GM19193 (cell line): Measurements from ENCODE around the gene ARID1B.

Experiments used
- POLR2A ChIP-seq: IDR thresholded peaks from 4 replicates; pipeline ENCODE4 v1.6.1; 2011; ENCODE audit not compliant: insufficient read depth, insufficient read length; ENCODE audit errors: extremely low read depth

ARID1B gene

DNA sequence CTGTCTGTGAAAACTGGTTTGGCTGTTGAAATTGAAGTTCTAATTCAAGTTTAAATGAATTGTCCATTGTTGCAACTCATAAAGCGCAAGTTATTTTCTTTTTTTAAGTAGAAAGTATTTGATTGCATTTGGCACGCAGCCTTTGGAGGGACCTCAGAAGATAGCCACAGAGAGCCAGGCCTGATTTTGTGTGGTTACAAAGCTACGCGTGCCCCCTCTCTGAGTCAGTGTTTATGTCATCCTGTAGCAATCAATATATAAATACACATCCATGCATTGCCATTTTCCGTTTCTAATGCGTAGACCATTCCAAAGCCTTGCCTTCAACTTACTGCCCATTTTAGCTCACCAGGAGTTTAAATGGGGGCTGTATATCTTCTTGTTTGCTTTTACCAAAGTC, 372.9 kb downstream of the ARID1B start:
- no peak for TF ChIP-seq POLR2A

GRCh38 chr6:157151029-157151428, 373.9 kb downstream of the ARID1B start:
- TF ChIP-seq POLR2A = no peak

DNA sequence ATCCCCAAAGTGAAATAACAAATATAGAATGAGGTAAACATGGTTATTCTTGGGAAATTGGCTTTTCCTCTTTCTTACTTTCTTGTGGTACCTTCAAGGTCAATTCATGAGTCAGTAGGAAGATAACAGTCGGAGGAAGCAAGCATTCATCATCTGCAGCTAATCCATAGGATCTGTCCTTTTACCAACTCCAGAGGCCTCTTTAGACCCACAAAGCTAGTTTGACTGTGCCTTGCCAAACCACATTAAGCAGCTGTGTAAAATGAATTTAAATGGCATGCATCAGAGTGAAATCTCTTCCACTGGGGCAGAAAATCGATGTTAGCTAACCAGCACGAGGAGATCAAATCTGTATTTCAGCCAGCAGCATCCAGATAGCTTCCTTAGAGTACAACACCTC, 374.8 kb downstream of the ARID1B start:
- no peak for TF ChIP-seq POLR2A

DNA sequence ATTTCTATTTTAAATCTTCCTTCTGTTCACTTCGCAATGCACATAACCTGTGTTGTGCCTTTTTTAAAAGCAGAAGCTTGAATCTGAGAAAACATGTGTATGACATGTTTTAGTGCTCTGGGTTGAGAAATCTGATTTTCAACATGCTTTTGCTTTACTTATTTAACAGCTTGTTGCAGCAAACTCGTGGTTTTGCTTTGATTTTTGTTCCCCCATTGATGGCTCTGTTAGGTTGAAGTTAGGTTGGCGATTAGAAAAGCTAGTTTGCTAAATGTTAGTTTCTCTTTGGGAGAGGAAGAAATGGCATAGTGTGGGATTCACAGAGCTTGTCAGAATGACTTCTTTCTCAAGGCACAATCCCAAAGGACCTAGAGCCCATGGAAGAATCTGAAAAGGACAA, 375.4 kb downstream of the ARID1B start:
- TF ChIP-seq POLR2A = no peak

GRCh38 chr6:157155804-157156203, 378.6 kb downstream of the ARID1B start:
- TF ChIP-seq POLR2A = no peak

DNA sequence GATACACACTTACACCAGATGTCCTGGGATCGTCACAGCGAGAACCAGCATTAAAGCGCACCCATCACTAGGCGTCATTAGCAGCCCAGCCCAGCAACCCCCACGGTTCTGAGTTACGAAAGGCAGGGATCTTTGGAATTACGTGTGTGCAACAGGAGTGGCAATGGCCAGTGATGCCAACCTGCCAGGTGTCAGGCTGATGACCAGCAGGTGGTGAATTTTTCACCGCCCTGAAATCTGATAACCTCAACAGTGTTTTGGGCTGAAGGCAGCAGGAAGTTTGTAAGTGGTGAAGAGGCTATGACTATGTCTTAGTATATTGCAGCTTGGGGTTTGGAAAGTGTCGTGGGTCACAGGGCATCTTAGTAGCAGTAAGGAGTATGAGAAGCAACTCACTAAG, 380.1 kb downstream of the ARID1B start:
- no peak for TF ChIP-seq POLR2A

- no peak for TF ChIP-seq POLR2A
Measured at GRCh38 chr6:157158456-157158855, 381.3 kb downstream of the ARID1B start.

GRCh38 chr6:157158897-157159296, 381.7 kb downstream of the ARID1B start:
- TF ChIP-seq POLR2A = no peak

- no peak for TF ChIP-seq POLR2A
Measured at GRCh38 chr6:157159348-157159747, 382.2 kb downstream of the ARID1B start.

GRCh38 chr6:157161912-157162311, 384.7 kb downstream of the ARID1B start:
- no peak for TF ChIP-seq POLR2A

GRCh38 chr6:157162766-157163433, 385.7 kb downstream of the ARID1B start:
- TF ChIP-seq POLR2A = no peak

GRCh38 chr6:157163434-157164159, 386.4 kb downstream of the ARID1B start:
- no peak for TF ChIP-seq POLR2A

GRCh38 chr6:157164972-157165371, 387.8 kb downstream of the ARID1B start:
- no peak for TF ChIP-seq POLR2A

DNA sequence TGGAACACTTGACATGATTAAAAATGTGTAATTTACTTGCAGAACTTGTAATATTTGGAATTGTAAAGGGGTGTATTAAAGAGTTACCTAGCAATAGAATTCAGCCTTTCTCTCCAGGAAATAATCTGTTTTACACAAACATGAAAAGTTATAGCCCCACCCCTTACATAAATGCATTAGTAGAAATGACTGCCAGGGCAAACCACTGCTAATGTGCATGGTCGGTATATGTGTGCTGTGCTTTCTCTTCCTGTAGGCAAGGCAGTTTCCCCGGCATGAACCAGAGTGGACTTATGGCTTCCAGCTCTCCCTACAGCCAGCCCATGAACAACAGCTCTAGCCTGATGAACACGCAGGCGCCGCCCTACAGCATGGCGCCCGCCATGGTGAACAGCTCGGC, 389.6 kb downstream of the ARID1B start:
- no peak for TF ChIP-seq POLR2A

DNA sequence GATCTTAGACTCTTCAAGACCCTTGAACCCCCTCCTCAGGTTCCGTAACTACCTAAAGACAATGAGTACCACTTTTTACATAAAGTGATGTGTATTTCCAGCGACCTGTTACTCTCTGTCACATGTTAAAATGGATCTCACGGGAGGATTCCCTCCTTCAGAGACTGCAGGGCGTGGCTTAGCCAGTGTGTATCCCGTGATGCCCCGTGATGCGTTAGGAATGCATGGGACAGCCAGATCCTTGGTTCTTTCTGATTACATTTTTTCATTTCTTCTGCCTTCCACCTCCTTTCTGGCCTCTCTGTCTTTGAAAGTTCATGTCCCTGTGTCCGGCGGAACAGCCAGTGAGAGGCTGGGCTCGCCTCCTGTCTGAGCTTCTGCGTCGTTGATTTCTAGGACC, 390.7 kb downstream of the ARID1B start:
- no peak for TF ChIP-seq POLR2A

- no peak for TF ChIP-seq POLR2A
Measured at GRCh38 chr6:157168471-157168870, 391.3 kb downstream of the ARID1B start.
